SK-N-MC (cell line): Measurements from ENCODE around the gene GPATCH8.

Experiments used
- EZH2 ChIP-seq: fragments of 200-600 bp; sonication (generic); IDR thresholded peaks from one replicate; pipeline ENCODE4 v1.6.1; 2017; ENCODE audit warnings: antibody characterized with exemption
- POLR2AphosphoS5 ChIP-seq: IDR thresholded peaks from 2 replicates; pipeline ENCODE4 v1.6.1; 2012; ENCODE audit warnings: mild to moderate bottlenecking, low read depth, low read length, borderline replicate concordance

GRCh38 chr17:44543905-44544523 is 40.8 kb upstream of the GPATCH8 start:
- no peak for TF ChIP-seq POLR2AphosphoS5
- no peak for TF ChIP-seq EZH2
